Upper lobe of left lung (tissue), 6 donors: ENCODE measurements around the gene NXPH3. TPM values are rescaled to one million over a fixed set of nuclear protein-coding genes. Genes with fewer than 3 reads are reported as not detected.

Experiments
- ATAC-seq, 2 donors: fragments of 200-7000 bp; cut with Tn5 transposase; one replicate each; pipeline ENCODE4 v1.9.1; 2022; ENCODE audit warnings: mild to moderate bottlenecking in 2 of 2, moderate library complexity in 2 of 2; ENCODE audit not compliant: low FRiP score in 2 of 2
- DNase-seq, 2 donors: peaks; one replicate each; pipeline ENCODE4 v3.0.0-alpha.2; 2019 to 2020
- H3K27ac ChIP-seq, 4 donors: fragments of 200-600 bp; sonication (generic); one replicate each; pipeline ENCODE4 v1.5.1; 2016 to 2019
- H3K27me3 ChIP-seq, 4 donors: fragments of 200-600 bp; sonication (generic); one replicate each; pipeline ENCODE4 v1.5.1; 2017 to 2019
- H3K36me3 ChIP-seq, 4 donors: fragments of 200-600 bp; sonication (generic); one replicate each; pipeline ENCODE4 v1.5.1; 2016 to 2019
- H3K4me1 ChIP-seq, 4 donors: fragments of 200-600 bp; sonication (generic); one replicate each; pipeline ENCODE4 v1.5.1; 2018 to 2019
- H3K4me3 ChIP-seq, 4 donors: fragments of 200-600 bp; sonication (generic); one replicate each; pipeline ENCODE4 v1.5.1; 2017 to 2019; ENCODE audit warnings: mild to moderate bottlenecking in 2 of 4, moderate library complexity in 1 of 4
- H3K9me3 ChIP-seq, 4 donors: fragments of 200-600 bp; sonication (generic); one replicate each; pipeline ENCODE4 v1.5.1; 2018 to 2019
- CTCF ChIP-seq, 6 experiments: fragments of 450-650 bp in 4 of 6; fragments of 200-600 bp in 2 of 6; sonication (generic) in 2 of 6; IDR thresholded peaks; one replicate each; pipeline ENCODE4 v1.5.1; 2016 to 2019; ENCODE audit warnings: antibody characterized with exemption in 6 of 6
- EP300 ChIP-seq, 4 donors: sonication (generic); formaldehyde crosslinking; IDR thresholded peaks; one replicate each; pipeline ENCODE4 v1.5.1; 2017; ENCODE audit warnings: antibody characterized with exemption in 4 of 4, control low read depth in 2 of 4
- POLR2A ChIP-seq, 4 donors: fragments of 450-650 bp; IDR thresholded peaks; one replicate each; pipeline ENCODE4 v1.5.1; 2016 to 2017; ENCODE audit warnings: antibody characterized with exemption in 4 of 4, mild to moderate bottlenecking in 2 of 4
- POLR2AphosphoS5 ChIP-seq, 2 donors: sonication (generic); formaldehyde crosslinking; IDR thresholded peaks; one replicate each; pipeline ENCODE4 v1.5.1; 2017; ENCODE audit warnings: antibody characterized with exemption in 2 of 2
- WGBS, 2 donors: methylation state at CpG; one replicate each; pipeline ENCODE4 v1.1.5; 2017 to 2018; 5-methylcytosine and 5-hydroxymethylcytosine counted together
- total RNA-seq, 6 donors: library from RNA; depleted of rRNA in 4 of 6; stranded (reverse); fragments of >200 nt in 4 of 6; gene quantifications; one replicate each; pipeline versions ENCODE4 v1.1.0 to v1.2.1, GENCODE V29; 2016 to 2021
- donor health status: DM: no; HTN: no; CAD: no; lungs with moderate emphysema.
- donor health status: DM: no; HTN: yes; CAD: no; lungs with severe emphysema.

The NXPH3 gene
- total RNA-seq, 6 donors from 2014 or later = 1.2 to 6.6 (median 4.6) TPM

- Histone ChIP-seq H3K27ac (no peak overlapping the region), H3K36me3 (no peaks in the 10 kb centered on the region), H3K4me3 (no peak overlapping the region), H3K9me3 (no peaks in the 10 kb centered on the region), H3K4me1 (peaks cover 19 to 36% (median 28%) of the 10 kb centered on the region in 4 donors), H3K27me3 (peaks cover 0 to 13% (median 0%) of the 10 kb centered on the region in 4 donors)
- no peak for DNase-seq
- TF ChIP-seq CTCF (IDR thresholded peaks at IDR 0.05) (no peak), EP300 (IDR thresholded peaks at IDR 0.05) (no peak)
- no peak for ATAC-seq
- WGBS, 2 donors = 82 to 94% methylated on average over 3 to 5 of the region's 5 CpGs
Observed at GRCh38 chr17:49579522-49579921, 3.9 kb downstream of the NXPH3 start.

GRCh38 chr17:49580055-49580721, 4.5 kb downstream of the NXPH3 start:
- 77 to 81% methylated on average over 6 to 21 of the region's 21 CpGs for WGBS, 2 donors
- peaks cover 14 to 29% (median 23%) of the 10 kb centered on the region in 4 donors for H3K4me1 ChIP-seq
- peaks cover 0 to 13% (median 0%) of the 10 kb centered on the region in 4 donors for H3K27me3 ChIP-seq
- TF ChIP-seq EP300 (IDR thresholded peaks at IDR 0.05) (no peak), POLR2A (IDR thresholded peaks at IDR 0.05) (no peak), POLR2AphosphoS5 (IDR thresholded peaks at IDR 0.05) (no peak), CTCF (IDR thresholded peaks at IDR 0.05) (no peak)
- no peak overlapping the region for H3K27ac ChIP-seq
- no peaks in the 10 kb centered on the region for H3K36me3 ChIP-seq
- peak in 1 of 2 donors; percentile 80 for DNase-seq
- H3K4me3 ChIP-seq = no peak overlapping the region
- H3K9me3 ChIP-seq = no peaks in the 10 kb centered on the region
- ATAC-seq = no peak

- no peaks in the 10 kb centered on the region for H3K9me3 ChIP-seq
- peaks cover 0 to 8% (median 0%) of the 10 kb centered on the region in 4 donors for H3K27me3 ChIP-seq
- 87 to 91% methylated on average over 4 to 11 of the region's 12 CpGs for WGBS, 2 donors
- ATAC-seq (no peak), DNase-seq (no peak)
- no peak overlapping the region for H3K4me3 ChIP-seq
- no peak overlapping the region for H3K27ac ChIP-seq
- H3K36me3 ChIP-seq = no peaks in the 10 kb centered on the region
- peaks cover 6 to 20% (median 16%) of the 10 kb centered on the region in 4 donors for H3K4me1 ChIP-seq
- TF ChIP-seq CTCF (IDR thresholded peaks at IDR 0.05) (no peak), POLR2AphosphoS5 (IDR thresholded peaks at IDR 0.05) (no peak), EP300 (IDR thresholded peaks at IDR 0.05) (no peak), POLR2A (IDR thresholded peaks at IDR 0.05) (no peak)
Observed at GRCh38 chr17:49580981-49581647, 5.4 kb downstream of the NXPH3 start.

GRCh38 chr17:49581648-49581998, 6.0 kb downstream of the NXPH3 start:
- Histone ChIP-seq H3K27ac (no peak overlapping the region), H3K4me3 (no peak overlapping the region), H3K36me3 (no peaks in the 10 kb centered on the region), H3K27me3 (peaks cover 0 to 5% (median 0%) of the 10 kb centered on the region in 4 donors), H3K4me1 (peaks cover 3 to 15% (median 10%) of the 10 kb centered on the region in 4 donors), H3K9me3 (no peaks in the 10 kb centered on the region)
- 80 to 89% methylated on average over 3 to 4 of the region's 6 CpGs for WGBS, 2 donors
- no peak for TF ChIP-seq EP300 (IDR thresholded peaks at IDR 0.05)
- TF ChIP-seq POLR2AphosphoS5 (IDR thresholded peaks at IDR 0.05) = no peak
- no peak for TF ChIP-seq CTCF (IDR thresholded peaks at IDR 0.05)
- TF ChIP-seq POLR2A (IDR thresholded peaks at IDR 0.05) = no peak
- ATAC-seq (no peak), DNase-seq (peak in 1 of 2 donors; percentile 58)
